Measurements from ENCODE around the gene GJA4. TPM values are rescaled to one million over a fixed set of nuclear protein-coding genes. Genes with fewer than 3 reads are reported as not detected.

GJA4 gene
- total and polyA plus RNA-seq, 2 experiments from 2014 or later, result 0.42 TPM; not detected in 1

- TF ChIP-seq CTCF (IDR thresholded peaks at IDR 0.05; ENCODE audit: low read depth, low read length), result no peak
- Histone ChIP-seq H3K27ac (no peak overlapping the region), H3K9me3 (ENCODE audit: low read depth) (no peaks in the 10 kb centered on the region), H3K4me1 (ENCODE audit: low read depth) (no peaks in the 10 kb centered on the region), H3K27me3 (peaks cover 8% of the 10 kb centered on the region), H3K4me3 (no peak overlapping the region), H3K36me3 (no peaks in the 10 kb centered on the region)
- no peak for DNase-seq (ENCODE audit: low read depth in 1 of 2, low spot score in 1 of 2)
Measured at GRCh38 chr1:34746785-34747637, 45.8 kb upstream of the GJA4 start.

- peaks cover 8% of the 10 kb centered on the region for H3K27me3 ChIP-seq
- H3K36me3 ChIP-seq, result no peaks in the 10 kb centered on the region
- no peak overlapping the region for H3K27ac ChIP-seq
- TF ChIP-seq CTCF (IDR thresholded peaks at IDR 0.05; ENCODE audit: low read depth, low read length), result no peak
- no peak for DNase-seq (ENCODE audit: low read depth in 1 of 2, low spot score in 1 of 2)
- H3K9me3 ChIP-seq (ENCODE audit: low read depth), result no peaks in the 10 kb centered on the region
- no peaks in the 10 kb centered on the region for H3K4me1 ChIP-seq (ENCODE audit: low read depth)
- no peak overlapping the region for H3K4me3 ChIP-seq
Measured at GRCh38 chr1:34747638-34747941, 45.2 kb upstream of the GJA4 start.

GRCh38 chr1:34749992-34750391, 42.8 kb upstream of the GJA4 start:
- H3K36me3 ChIP-seq, result no peaks in the 10 kb centered on the region
- DNase-seq (ENCODE audit: low read depth in 1 of 2, low spot score in 1 of 2), result peak in 1 of 2 donors; percentile 3
- H3K4me3 ChIP-seq, result no peak overlapping the region
- H3K27ac ChIP-seq, result no peak overlapping the region
- H3K9me3 ChIP-seq (ENCODE audit: low read depth), result no peaks in the 10 kb centered on the region
- peaks cover 4% of the 10 kb centered on the region for H3K27me3 ChIP-seq
- H3K4me1 ChIP-seq (ENCODE audit: low read depth), result no peaks in the 10 kb centered on the region
- TF ChIP-seq CTCF (IDR thresholded peaks at IDR 0.05; ENCODE audit: low read depth, low read length), result no peak

GRCh38 chr1:34750610-34751009, 42.2 kb upstream of the GJA4 start:
- no peak for DNase-seq (ENCODE audit: low read depth in 1 of 2, low spot score in 1 of 2)
- no peaks in the 10 kb centered on the region for H3K9me3 ChIP-seq (ENCODE audit: low read depth)
- no peak overlapping the region for H3K4me3 ChIP-seq
- H3K27ac ChIP-seq, result no peak overlapping the region
- no peaks in the 10 kb centered on the region for H3K36me3 ChIP-seq
- H3K27me3 ChIP-seq, result no peaks in the 10 kb centered on the region
- no peak for TF ChIP-seq CTCF (IDR thresholded peaks at IDR 0.05; ENCODE audit: low read depth, low read length)
- H3K4me1 ChIP-seq (ENCODE audit: low read depth), result no peaks in the 10 kb centered on the region

- no peaks in the 10 kb centered on the region for H3K27me3 ChIP-seq
- no peak for TF ChIP-seq CTCF (IDR thresholded peaks at IDR 0.05; ENCODE audit: low read depth, low read length)
- no peaks in the 10 kb centered on the region for H3K4me1 ChIP-seq (ENCODE audit: low read depth)
- H3K4me3 ChIP-seq, result no peak overlapping the region
- no peaks in the 10 kb centered on the region for H3K36me3 ChIP-seq
- no peak overlapping the region for H3K27ac ChIP-seq
- DNase-seq (ENCODE audit: low read depth in 1 of 2, low spot score in 1 of 2), result no peak
- no peaks in the 10 kb centered on the region for H3K9me3 ChIP-seq (ENCODE audit: low read depth)
Measured at GRCh38 chr1:34753163-34753562, 39.6 kb upstream of the GJA4 start.
